ENCODE data around the gene ATP9A. TPM values are rescaled to one million over a fixed set of nuclear protein-coding genes. Genes with fewer than 3 reads are reported as not detected.

Gene ATP9A
- total RNA-seq, 1 experiment from 2014 or later = 17.2 TPM

DNA sequence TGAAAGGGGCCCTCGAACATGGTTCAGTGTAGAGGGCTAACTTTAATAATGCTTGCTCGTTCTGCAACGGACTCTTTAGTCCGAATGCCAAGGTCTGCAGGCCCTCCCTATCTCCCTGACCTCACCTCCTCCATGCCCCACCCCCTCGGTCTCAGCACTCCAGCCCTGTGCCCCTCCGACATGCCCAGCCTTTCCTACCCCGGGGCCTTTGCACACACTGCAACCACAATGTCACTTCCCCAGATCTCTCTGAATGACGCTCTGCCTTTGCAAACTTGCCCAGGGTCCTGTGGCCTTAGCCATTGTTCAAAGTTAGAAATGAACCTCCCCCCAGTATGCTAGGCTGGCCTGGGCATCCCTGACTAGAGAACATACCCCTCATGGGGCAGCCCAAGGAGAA, 175.6 kb downstream of the ATP9A start:
- no peak for DNase-seq (ENCODE audit: low read depth, low spot score)
- in situ Hi-C loops (cut with HindIII; ENCODE audit: low pct_unique_long_range_greater_than_20kb, low sequenced_read_pairs) = loop anchor here (10.0 kb wide), 2 partner anchors 98 to 198 kb away; no protein-coding TSS in a partner anchor

DNA sequence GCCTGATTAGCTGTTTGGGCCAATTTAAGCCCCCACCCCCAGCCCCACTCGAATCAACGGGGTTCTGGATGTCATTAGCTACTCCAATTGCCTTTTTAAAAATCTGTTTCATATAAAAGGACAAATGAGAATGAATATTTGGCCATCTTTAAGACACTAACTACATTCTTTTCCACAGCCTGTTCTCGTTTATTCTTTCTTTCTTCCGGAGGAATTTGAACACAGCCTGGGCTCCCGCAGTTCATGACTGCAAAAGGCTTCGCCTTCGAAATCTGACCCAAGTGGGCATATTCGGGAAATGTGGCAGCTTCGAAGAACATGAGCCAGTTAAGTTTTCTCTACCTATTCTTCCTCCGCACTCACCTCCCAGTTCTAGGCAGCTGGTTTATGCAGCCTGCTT, 176.3 kb downstream of the ATP9A start:
- in situ Hi-C loops (cut with HindIII; ENCODE audit: low pct_unique_long_range_greater_than_20kb, low sequenced_read_pairs) = loop anchor here (10.0 kb wide), 2 partner anchors 97 to 197 kb away; no protein-coding TSS in a partner anchor
- no peak for DNase-seq (ENCODE audit: low read depth, low spot score)

DNA sequence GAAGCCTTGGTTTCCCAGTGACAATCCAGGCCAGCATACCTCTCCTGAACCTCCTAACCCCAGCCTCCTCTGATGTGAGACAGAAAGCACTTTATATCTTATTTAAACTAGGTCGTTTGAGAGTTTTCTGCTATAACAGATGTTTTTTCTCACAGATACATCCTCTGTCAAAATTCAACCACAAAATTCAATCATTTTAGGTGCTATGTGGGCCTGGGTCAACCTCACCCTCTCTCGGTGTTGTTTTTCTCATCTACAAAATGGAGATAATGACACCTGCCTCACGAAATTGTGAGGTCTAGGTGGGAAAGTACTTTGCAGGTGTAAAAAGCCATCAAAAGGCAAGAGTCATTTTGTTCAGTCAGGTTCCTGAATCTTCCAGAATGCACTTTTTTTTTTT, 179.4 kb downstream of the ATP9A start:
- no peak for DNase-seq (ENCODE audit: low read depth, low spot score)
- in situ Hi-C loops (cut with HindIII; ENCODE audit: low pct_unique_long_range_greater_than_20kb, low sequenced_read_pairs) = no loop called here

DNA sequence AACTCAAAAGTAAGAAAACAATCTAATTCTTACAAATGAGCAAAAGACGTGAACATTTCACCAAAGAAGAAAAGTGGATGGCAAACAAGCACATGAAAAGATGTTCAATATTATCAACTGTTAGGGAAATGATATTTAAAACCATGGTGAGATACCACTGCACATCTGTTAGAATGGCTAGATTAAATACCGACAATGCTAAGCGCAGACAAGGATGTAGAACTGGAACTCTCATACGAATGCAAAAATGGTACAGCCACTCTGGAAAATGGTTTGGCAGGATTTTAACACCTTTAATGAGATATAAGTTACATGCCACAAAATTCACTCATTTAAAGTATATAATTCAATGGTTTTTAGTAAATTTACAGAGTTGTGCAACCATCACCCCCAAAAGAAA, 181.0 kb downstream of the ATP9A start:
- in situ Hi-C loops (cut with HindIII; ENCODE audit: low pct_unique_long_range_greater_than_20kb, low sequenced_read_pairs) = no loop called here
- DNase-seq (ENCODE audit: low read depth, low spot score) = no peak

DNA sequence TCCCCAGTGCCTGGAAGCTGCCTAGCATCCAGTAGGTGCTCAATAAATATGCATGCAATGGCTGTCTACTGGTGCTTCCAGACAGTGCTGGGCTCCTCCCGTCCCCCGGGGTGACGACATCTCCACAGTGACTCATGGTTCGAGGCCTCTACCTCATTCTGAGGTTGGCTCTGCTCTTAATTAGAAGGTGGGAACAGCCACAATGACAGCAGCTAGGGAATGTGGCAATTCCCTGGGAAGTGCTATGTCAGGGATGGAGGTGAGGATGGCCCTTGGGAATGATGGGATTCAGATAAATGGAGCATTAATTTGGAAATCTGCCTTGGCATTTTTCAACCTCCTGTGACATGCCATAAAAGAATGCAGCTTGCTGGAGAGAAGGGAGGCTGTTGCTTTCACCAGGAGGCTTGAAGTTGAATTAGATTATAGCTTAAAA, 182.2 kb downstream of the ATP9A start:
- no peak for DNase-seq (ENCODE audit: low read depth, low spot score)
- in situ Hi-C loops (cut with HindIII; ENCODE audit: low pct_unique_long_range_greater_than_20kb, low sequenced_read_pairs) = no loop called here

DNA sequence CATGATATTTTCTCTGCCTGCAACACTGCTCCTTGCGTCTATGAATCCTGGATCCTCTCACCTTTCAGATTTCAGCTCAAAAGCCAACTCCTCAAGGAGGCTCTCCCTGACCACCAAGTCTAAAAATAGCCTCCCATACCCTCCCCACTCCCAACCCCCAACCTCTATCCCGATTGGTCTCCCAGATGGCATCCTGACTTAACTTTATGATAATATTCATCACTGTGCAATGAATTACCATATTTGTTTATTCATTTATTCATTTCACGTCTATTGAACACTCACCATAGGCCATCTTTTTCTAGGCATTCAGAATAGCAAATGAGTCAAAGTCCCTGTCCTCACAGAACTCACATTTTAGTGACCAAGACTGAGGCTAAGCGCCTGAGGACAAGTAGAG, 183.0 kb downstream of the ATP9A start:
- in situ Hi-C loops (cut with HindIII; ENCODE audit: low pct_unique_long_range_greater_than_20kb, low sequenced_read_pairs) = no loop called here
- no peak for DNase-seq (ENCODE audit: low read depth, low spot score)

DNA sequence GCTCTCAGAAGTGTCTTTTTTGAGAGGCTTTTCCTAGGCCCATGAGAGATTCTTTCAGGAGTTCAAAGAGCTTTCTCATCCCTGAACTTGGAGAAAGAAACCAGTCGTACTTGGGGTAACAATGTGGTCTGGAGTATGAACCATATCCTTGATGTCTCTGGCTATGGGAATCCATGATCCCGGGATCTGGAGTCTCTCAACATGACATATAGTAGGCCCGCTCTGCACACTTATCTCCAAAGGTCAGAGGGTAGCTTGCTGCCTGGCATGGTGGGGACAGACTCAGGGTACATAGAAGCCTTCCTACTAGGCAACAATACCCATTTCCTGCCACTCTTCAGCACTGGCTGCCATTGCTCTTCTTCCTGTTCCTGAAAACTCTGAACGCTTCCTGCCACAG, 183.5 kb downstream of the ATP9A start:
- DNase-seq (ENCODE audit: low read depth, low spot score) = no peak
- in situ Hi-C loops (cut with HindIII; ENCODE audit: low pct_unique_long_range_greater_than_20kb, low sequenced_read_pairs) = no loop called here

DNA sequence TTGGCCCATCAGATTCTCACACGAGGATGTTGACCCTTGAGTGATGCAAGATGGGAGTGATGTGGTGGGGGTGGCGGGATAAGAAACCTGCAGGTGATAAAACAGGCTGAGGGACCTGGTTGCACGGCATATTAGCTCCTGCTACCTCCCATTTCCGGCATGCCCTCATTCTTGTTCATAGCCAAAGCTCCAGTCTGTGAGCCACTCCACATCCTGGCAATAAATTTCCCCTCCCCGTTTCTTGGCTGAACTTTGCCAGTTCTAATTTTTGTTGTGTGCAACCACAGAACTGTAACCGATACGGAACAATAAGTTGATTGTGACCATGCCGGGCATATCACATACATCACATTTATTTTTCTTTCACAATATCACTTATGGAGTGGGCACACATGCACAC, 184.1 kb downstream of the ATP9A start:
- DNase-seq (ENCODE audit: low read depth, low spot score) = peak; percentile 82
- in situ Hi-C loops (cut with HindIII; ENCODE audit: low pct_unique_long_range_greater_than_20kb, low sequenced_read_pairs) = no loop called here

DNA sequence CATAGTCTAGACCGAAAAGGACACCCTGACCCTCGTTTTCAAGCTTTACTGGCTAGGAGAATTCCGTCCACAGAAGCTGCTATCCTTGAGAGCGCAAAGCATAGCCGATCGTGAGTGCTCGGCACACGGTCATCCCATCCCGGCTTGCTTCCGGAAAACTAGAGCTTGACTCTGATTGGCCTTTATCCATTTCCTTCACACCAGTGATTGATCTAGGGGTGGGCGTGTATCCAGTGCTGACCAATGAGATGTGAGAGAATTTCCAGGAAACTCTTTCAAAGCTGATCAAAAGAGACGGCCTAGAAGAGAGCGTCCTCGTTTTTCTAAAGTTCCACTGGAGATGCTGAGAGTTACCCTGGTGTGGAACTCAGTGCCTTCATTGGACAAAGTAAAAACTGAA, 184.7 kb downstream of the ATP9A start:
- no peak for DNase-seq (ENCODE audit: low read depth, low spot score)
- in situ Hi-C loops (cut with HindIII; ENCODE audit: low pct_unique_long_range_greater_than_20kb, low sequenced_read_pairs) = no loop called here

DNA sequence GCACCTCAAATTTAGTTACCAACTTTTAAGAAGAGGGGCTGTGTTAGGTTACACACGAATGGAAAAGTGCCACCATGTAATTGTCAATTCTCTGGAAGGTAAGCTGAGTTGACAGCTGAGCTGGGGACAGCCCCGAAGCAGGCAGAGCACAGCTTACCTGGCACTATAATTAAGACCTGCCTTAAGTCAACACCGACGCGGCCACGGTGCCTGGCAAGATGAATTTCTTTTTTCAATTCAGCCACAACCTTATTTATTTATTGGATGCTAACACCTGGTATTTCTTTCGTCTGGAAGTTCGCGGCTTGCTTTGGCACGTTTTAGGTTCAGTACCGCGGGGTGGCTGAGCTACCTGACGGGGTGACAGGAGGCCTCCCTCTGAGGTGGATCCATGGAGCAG, 185.1 kb downstream of the ATP9A start:
- in situ Hi-C loops (cut with HindIII; ENCODE audit: low pct_unique_long_range_greater_than_20kb, low sequenced_read_pairs) = no loop called here

DNA sequence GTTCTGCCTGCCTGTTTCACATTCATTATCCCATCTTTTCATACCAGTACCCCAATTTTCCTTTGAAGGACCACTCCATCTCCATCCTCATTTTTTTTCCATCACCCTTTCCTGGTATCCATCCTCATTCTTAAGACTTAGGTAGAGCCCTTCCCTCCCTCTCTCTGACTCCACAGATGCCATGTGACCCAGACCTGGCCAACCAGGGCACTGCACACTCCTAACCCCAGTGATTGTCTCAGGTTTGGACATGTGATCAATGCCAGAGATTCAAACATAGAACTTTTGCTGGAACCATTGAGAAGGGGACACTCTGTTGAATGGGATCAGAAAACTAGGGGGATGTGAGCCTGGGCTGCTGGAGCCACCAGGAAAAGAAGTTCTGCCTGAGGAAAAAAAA, 186.6 kb downstream of the ATP9A start:
- in situ Hi-C loops (cut with HindIII; ENCODE audit: low pct_unique_long_range_greater_than_20kb, low sequenced_read_pairs) = no loop called here
- DNase-seq (ENCODE audit: low read depth, low spot score) = no peak

More for the DNA sequence above, 185.1 kb downstream of the ATP9A start:
- DNase-seq (ENCODE audit: low read depth, low spot score) = no peak

DNA sequence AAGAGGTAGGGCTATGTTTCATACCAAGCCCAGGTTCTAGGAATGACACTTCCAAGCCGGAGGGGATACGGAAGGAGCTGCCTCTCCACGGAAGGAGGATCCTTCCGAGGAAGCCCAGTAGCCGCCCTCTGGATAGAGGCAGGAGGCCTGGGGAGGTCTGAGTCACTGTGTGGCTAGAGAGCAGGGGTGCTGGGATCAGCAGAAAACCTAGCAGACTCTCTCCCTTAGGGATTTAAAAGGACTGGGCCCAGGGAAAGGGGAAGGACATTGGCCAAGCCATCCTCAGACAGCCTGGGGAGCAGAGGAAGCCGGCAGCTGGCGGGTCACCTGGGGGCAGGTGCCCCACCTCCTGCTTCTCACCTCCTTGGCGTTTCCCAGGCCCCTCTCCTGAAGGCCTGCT, 189.1 kb downstream of the ATP9A start:
- in situ Hi-C loops (cut with HindIII; ENCODE audit: low pct_unique_long_range_greater_than_20kb, low sequenced_read_pairs) = no loop called here
- DNase-seq (ENCODE audit: low read depth, low spot score) = no peak

DNA sequence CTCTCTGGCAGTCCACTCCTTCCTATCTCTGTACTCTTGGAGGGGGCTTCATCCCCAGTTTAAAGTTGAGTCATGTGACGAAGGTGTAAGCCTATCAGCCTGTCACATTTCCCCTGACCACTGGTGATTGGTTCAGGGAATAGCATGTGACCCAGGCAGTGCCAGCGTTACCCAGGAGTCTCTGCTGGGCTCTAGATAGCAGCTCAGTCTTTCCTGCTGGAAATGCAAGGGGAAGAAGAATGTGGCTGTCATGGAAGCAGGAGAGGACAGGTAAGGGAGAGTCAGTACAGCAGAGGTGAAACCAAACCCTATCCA, 190.1 kb downstream of the ATP9A start:
- in situ Hi-C loops (cut with HindIII; ENCODE audit: low pct_unique_long_range_greater_than_20kb, low sequenced_read_pairs) = no loop called here
- DNase-seq (ENCODE audit: low read depth, low spot score) = no peak

DNA sequence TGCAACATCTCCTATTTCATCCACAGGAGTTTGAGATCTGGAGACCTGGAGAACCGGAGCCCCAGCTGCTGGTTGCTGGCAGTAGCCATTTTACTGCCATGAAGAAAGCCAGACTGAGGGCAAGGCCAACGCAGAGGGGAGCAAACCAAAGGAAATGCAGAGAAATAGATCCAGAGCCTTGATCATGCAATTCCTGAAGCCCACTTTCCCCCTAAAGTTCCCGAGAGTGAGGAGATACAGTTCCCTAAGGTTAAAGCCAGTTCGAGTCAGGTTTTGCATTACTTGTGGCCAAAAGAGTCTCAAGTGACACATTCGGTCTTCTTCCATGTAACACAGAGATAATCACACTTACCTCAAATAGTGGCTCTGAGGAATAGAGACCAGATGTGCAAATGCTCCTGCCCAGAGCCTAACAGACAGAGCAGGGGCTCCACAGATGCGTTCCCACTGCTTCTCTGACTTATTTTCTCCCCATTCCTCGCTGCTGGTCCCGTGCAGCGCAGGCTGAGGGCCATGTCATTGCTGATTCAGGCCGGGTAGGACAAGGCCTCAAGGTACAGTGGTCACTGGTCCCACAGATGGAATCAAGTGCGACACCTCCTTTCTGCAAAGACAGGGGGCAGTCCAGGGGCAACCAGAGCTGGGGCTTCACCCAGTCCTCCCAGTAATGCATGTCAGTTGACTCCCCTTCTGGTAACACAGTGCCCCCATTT, 190.6 kb downstream of the ATP9A start:
- in situ Hi-C loops (cut with HindIII; ENCODE audit: low pct_unique_long_range_greater_than_20kb, low sequenced_read_pairs) = no loop called here
- no peak for DNase-seq (ENCODE audit: low read depth, low spot score)

DNA sequence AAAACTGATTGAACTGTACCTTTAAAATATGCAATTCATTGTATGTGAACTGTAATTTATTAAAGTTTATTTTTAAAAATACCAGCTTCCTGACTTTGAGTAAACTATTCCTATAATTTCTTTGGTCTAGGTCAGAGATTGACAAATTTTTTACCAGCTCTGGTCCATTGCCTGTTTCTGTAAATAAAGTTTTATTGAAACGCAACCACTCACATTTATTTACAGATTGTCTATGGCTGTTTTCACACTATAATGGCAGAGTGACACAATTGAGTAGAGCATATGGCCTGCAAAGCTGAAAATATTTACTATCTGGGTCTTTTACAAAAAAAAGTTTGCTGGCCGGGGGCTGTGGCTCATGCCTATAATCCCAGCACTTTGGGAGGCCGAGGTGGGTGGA, 192.7 kb downstream of the ATP9A start:
- in situ Hi-C loops (cut with HindIII; ENCODE audit: low pct_unique_long_range_greater_than_20kb, low sequenced_read_pairs) = no loop called here
- no peak for DNase-seq (ENCODE audit: low read depth, low spot score)

DNA sequence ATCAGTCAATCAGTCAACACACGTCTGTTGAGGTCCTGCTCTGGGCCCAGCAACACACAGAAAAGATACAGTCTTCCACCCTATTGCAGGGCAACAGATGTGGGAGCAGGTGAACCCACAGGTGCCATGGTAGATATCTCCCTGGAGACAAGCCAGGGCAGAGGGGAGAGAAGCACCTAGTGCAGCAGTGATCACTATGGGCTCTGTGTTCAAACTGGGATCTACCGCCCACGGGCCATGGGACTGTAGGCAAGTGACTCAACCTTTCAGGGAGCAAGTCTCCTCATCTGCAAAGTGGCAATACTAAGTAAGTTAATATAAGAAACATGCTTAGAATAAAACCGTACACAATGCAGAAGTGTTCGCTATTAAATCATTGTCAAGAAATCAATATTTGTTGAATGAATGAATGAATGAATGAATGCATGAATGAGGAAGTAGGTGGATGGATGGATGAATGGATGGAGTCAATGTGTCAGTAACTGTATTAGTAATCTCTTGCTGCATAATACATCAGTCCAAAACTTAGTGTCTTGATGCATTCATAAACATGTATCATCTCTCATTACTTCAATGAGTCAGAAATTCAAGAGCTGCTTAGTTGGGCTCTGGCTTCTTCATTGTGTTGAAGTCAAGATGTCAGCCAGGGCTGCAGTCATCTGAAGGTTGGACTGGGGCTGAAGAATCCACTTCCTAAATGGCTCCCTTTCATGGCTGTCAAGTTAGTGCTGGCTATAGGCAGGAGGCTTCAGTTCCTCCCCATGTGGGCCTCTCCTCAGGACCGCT, 193.7 kb downstream of the ATP9A start:
- in situ Hi-C loops (cut with HindIII; ENCODE audit: low pct_unique_long_range_greater_than_20kb, low sequenced_read_pairs) = no loop called here
- DNase-seq (ENCODE audit: low read depth, low spot score) = no peak

DNA sequence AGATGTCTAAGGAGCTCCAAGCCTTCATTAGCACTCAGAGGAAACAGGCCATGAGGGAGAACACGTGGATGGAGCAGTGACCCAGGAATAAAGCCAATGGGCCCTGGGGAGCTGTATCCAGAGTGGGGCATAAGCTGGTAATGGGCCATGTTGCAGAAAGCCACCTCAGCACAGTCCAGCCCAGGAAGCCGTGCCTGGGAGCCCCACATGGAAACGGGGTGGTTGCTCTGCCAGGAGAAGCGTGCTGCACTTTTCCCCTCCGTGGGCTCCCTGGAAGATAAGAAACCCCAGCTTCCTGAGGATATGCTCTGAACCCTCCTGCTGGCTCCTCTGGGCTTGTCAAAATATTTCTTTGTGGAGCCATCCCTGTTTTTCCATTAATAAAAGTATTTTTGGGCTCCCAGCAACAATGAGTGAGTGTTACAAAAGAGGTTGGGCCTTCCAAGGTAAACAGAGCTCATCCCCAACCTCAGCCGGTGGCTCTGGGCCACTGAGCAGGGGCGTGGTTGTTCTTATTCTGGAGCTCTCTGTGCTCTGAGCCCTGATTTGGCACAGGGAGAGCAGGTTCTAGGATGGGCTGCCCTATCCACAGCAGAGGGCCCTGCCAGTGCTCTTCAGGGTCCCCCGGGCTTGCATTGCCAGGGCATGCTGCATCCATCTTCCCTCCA, 194.5 kb downstream of the ATP9A start:
- DNase-seq (ENCODE audit: low read depth, low spot score) = no peak
- in situ Hi-C loops (cut with HindIII; ENCODE audit: low pct_unique_long_range_greater_than_20kb, low sequenced_read_pairs) = no loop called here

DNA sequence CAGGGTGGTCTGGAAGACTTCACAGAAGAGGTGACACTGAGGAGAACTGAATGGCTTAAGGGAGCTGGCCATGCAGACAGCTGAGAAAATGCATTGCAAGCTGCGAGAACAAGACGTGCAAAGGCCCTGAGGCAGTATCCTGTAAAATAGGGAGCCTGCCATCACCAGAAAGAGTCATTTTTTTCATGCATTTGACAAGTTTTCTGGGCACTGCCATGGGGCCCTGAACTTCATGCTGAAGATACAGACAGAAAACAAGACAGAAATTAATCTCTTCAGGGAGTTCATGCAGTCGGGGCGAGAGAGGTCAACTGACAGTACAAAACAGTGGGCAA, 196.8 kb downstream of the ATP9A start:
- in situ Hi-C loops (cut with HindIII; ENCODE audit: low pct_unique_long_range_greater_than_20kb, low sequenced_read_pairs) = no loop called here
- DNase-seq (ENCODE audit: low read depth, low spot score) = no peak

Data from SK-MEL-5 (cell line).